NCI-H510A (cell line): Measurements from ENCODE around the gene ZEB1.
"Not testable (repeated sequence)": the region's sequence is repeated elsewhere in the genome, so short reads cannot be mapped to it uniquely, and the experiment has no call there.

Experiments
- DNase-seq: peaks from one replicate; lab custom pipeline; 2025; lab: John Stamatoyannopoulos, UW

The ZEB1 gene

GRCh38 chr10:31509989-31510388 lies 191.0 kb downstream of the ZEB1 start:
- no peak for DNase-seq

DNA sequence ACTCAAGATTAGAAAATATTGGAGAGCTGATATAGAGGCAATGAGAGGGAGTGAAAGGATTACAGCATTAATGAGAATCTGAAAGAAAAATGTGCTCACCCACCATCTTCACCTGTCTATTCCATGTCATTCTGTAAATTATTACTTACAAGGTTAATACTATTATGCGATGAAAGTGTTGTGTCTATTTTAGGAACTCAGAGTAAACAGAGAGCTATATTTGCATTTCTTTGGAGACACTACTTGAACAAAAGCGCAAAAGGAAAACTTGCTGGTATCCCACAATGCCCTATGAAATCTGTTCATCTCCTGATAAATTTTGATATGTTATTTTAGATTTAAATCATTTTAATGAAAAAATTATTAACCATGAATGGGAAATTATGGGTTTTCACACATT lies 196.1 kb downstream of the ZEB1 start:
- DNase-seq: no peak

DNA sequence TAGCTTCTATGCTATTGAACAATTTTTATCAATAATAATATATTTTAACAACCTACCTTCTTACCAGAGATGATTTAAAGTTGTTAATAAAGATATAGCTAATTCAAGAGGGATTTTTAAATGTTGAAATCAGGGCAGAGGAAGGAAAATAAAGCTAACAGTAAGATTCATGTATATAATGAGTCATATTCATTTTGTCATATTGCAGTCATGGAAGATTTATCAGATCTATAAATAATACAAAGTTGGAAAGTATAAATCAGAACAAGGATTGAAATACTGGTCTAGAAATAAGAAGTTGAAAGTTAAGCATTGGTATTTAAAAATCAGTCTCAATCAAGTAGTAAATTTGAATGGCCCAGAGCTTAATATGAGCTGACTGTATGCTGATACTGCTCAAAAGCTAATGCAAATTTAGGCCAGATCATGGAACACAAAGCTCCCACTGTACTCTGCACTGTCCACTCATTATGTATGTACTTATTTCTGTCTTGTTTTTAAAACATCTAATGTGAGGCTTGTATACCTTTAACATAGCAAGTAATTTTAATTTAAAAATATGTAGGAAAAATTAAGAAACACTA lies 196.9 kb downstream of the ZEB1 start:
- no peak for DNase-seq

- no peak for DNase-seq
These were observed 202.2 kb downstream of the ZEB1 start for GRCh38 chr10:31520986-31521831.

GRCh38 chr10:31522820-31523219 lies 203.8 kb downstream of the ZEB1 start:
- DNase-seq: no peak

- no peak for DNase-seq
These were observed 205.4 kb downstream of the ZEB1 start for GRCh38 chr10:31524460-31524859.

DNA sequence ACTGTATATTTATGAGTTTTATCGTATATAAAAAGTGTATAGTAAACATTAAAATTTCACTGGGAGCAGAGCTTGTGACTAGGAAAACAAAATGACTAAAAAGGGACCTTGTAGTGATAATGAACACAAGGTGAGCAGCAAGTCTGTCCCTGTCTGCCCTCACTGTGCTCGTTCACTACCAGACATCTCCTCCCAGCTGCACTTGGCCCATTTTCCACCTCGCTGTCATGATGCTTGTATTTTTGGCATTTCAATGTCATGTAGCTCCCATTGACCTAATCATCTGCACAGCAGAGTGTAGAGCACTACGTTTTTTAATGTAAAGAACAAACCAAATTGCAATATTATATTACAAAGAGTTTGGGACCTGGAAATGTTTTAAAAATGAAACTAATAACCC lies 207.2 kb downstream of the ZEB1 start:
- no peak for DNase-seq

GRCh38 chr10:31526681-31527080 lies 207.7 kb downstream of the ZEB1 start:
- DNase-seq: no peak

DNA sequence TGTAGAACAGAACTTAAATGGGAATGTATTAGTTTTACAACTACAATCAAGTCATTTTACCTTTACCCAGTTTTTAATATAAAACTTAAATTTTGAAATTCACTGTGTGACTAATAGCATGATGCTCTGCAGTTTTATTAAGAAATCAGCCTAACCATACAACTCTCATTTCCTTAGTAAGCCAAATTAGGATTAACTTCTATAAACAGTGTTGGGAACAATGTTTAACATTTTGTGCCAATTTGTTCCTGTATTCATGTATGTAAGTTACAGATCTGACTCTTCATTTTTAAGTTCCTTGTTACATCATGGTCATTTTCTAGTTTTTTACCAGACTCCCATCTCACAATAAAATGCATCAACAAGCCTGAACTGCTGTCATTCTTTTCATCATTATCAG lies 209.8 kb downstream of the ZEB1 start:
- no peak for DNase-seq

DNA sequence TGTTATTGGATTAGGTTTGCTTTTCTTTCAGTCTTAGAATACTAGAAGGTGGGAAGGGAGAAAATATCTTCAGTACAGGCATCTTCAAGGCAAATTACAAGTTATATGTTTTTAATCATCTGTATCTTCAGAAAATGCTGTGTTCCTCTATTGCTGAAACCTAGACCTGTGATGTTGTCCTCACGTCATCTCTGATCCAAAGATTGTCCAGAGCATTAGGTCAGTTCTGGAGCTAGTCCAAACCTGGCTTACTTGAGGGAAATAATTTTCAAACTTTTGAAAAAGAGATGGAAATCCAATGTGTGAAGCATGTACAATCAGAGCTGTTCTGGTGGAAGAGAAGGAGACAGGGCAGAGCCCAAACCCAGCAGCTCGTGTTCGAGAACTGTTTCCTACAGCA lies 217.3 kb downstream of the ZEB1 start:
- DNase-seq: no peak

GRCh38 chr10:31549896-31550295 lies 230.9 kb downstream of the ZEB1 start:
- no peak for DNase-seq

- no peak for DNase-seq
These were observed 235.5 kb downstream of the ZEB1 start for GRCh38 chr10:31554556-31554955.

- no peak for DNase-seq
These were observed 238.8 kb downstream of the ZEB1 start for GRCh38 chr10:31557854-31558253.

GRCh38 chr10:31568252-31568861 lies 249.3 kb downstream of the ZEB1 start:
- not testable (repeated sequence) for DNase-seq

DNA sequence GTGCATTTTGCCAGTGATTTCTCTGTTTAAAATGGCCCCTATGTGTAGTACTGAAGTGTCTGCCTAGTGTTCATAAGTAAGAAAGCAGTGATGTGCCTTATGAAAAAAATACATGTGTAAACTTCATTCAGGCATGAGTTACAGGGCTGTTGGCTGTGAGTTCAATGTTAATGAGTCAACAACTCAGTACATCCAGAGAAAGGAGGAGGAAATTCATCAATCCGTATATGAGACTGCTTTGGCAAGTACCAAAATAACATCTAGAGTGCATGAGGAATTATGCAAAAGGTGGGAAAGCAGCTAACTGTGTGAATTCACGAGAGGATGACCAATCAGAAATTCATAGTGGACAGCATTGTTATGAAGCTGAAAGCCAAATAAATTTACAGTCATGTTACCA lies 255.6 kb downstream of the ZEB1 start:
- DNase-seq: no peak

DNA sequence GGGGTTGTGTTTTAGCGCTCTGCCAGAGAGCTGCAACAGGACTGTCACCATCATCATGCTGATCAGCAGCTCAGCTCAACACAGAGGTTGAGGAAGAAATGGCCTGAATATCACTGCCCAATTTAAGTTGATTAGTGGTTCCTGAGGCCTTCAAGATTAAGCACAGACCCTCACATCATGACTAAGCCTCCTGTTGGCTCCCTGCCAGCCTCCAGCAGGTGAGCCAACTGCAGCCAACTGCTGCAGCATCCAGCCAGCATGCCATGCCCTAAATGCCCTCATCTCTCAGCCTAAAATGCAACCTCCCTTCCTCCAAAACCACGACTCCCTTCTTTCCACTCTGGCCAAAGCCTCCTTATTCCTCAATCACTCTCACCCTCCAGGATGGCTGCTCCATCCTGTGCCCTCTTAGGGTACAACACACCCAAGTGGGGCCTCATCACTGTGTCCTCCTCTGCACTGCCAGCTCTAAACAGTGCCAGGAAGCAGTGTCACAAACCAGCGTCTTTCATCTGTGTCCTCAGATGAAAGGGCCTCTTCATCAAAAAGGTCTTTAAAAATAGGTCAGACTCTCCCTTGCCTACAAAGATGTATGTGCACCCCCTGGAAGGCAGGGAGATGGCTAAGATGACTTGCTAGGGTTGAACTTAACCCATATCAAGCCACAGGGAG lies 259.3 kb downstream of the ZEB1 start:
- no peak for DNase-seq

- DNase-seq: no peak
These were observed 259.9 kb downstream of the ZEB1 start for GRCh38 chr10:31578951-31579350.
